ENCODE results near the gene WDR27.
"Not testable (repeated sequence)": the region's sequence is repeated elsewhere in the genome, so short reads cannot be mapped to it uniquely, and the experiment has no call there.

GRCh38 chr6:169511785-169512184 is 190.0 kb downstream of the WDR27 start:
- not testable (repeated sequence) for TF ChIP-seq CTCF, POLR2A (IDR thresholded peaks at IDR 0.05)

Data from heart left ventricle (tissue), 13 donors.